NCI-H524 (cell line): Measurements from ENCODE around the gene BMF.

Experiments
- DNase-seq, 2 experiments: peaks; one replicate each; lab custom pipeline; 2025; lab: John Stamatoyannopoulos, UW

The BMF gene

GRCh38 chr15:40103864-40104271 lies 4.8 kb downstream of the BMF start:
- DNase-seq, result peak; percentile 31 to 52

GRCh38 chr15:40102897-40103858 lies 5.5 kb downstream of the BMF start:
- peak; percentile 82 to 92 for DNase-seq

- DNase-seq, result no peak
Measured at GRCh38 chr15:40100947-40101905, 7.5 kb downstream of the BMF start.

- peak in 1 of 2 experiments; percentile 42 for DNase-seq
Measured at GRCh38 chr15:40100123-40100946, 8.3 kb downstream of the BMF start.

- DNase-seq, result no peak
Measured at GRCh38 chr15:40098489-40099261, 10.0 kb downstream of the BMF start.

GRCh38 chr15:40097968-40098476 lies 10.7 kb downstream of the BMF start:
- no peak for DNase-seq

GRCh38 chr15:40097096-40097967 lies 11.3 kb downstream of the BMF start:
- no peak for DNase-seq

GRCh38 chr15:40096094-40096891 lies 12.4 kb downstream of the BMF start:
- no peak for DNase-seq

GRCh38 chr15:40095371-40096093 lies 13.1 kb downstream of the BMF start:
- no peak for DNase-seq

- DNase-seq, result no peak
Measured at GRCh38 chr15:40094156-40094555, 14.5 kb downstream of the BMF start.

- no peak for DNase-seq
Measured at GRCh38 chr15:40092979-40093869, 15.5 kb downstream of the BMF start.

GRCh38 chr15:40092256-40092978 lies 16.3 kb downstream of the BMF start:
- DNase-seq, result peak; percentile 85 to 91

GRCh38 chr15:40091861-40092255 lies 16.8 kb downstream of the BMF start:
- DNase-seq, result peak; percentile 81 to 86

GRCh38 chr15:40090774-40091455 lies 17.8 kb downstream of the BMF start:
- no peak for DNase-seq

GRCh38 chr15:40088929-40089755 lies 19.5 kb downstream of the BMF start:
- no peak for DNase-seq
